Measurements from ENCODE around the gene IQCB1. TPM values are rescaled to one million over a fixed set of nuclear protein-coding genes. Genes with fewer than 3 reads are reported as not detected.

IQCB1 gene
- total and polyA plus RNA-seq, 2 of the 8 experiments (the other 6 are each of a cell fraction or from before 2014, with no cell fraction given): 21.7 to 31.2 TPM

DNA sequence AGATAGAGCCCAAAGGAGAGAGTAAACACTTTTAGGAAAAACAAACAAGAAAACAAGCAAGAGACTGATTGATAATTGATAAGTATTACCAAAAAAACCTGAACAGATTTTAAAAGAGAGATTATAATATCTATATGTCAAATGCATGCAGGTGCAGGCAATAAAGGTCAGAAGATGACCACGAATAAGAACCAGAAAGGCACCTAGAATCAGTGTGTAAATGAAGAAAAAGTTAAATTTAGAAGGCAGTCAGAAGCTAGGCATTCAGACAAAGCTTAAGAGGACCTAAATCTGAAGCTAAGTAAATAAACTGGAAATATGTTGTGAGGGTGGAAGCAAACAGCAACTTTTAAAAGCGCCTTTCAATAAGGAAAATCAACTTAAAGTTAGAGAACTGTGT lies 16.3 kb downstream of the IQCB1 start:
- Histone ChIP-seq H3K4ac (replicated peaks; ENCODE audit: insufficient read length, low read depth, low read length) (no peak overlapping the region), H3K4me1 (replicated peaks in 1 of 4; ENCODE audit: control insufficient read depth in 3 of 4, insufficient read depth in 4 of 4, low read length in 3 of 4) (no peaks in the 10 kb centered on the region), H3K23me2 (ENCODE audit: low read depth, low read length) (no peaks in the 10 kb centered on the region), H3K36me3 (ENCODE audit: control insufficient read depth in 2 of 4, insufficient read depth in 4 of 4, low read length in 3 of 4) (peaks cover 0 to 29% (median 15%) of the 10 kb centered on the region in 4 experiments; a peak in 5 of 8 replicates), H3K14ac (ENCODE audit: insufficient read length) (no peak overlapping the region), H3K9me3 (ENCODE audit: insufficient read depth in 2 of 2, low read depth in 1 of 2, low read length in 1 of 2) (0 out of 4 replicates have a peak, but pooled peaks cover 0 to 4% of the 10 kb centered on the region in 2 experiments), H2BK15ac (ENCODE audit: low read length) (no peak overlapping the region), H2BK5ac (ENCODE audit: low read depth, low read length) (no peak overlapping the region), H2BK20ac (ENCODE audit: low read length) (no peak overlapping the region), H3K79me1 (ENCODE audit: low read depth, low read length) (no peaks in the 10 kb centered on the region), H2AFZ (ENCODE audit: low read length) (no peak overlapping the region), H3K79me2 (ENCODE audit: control insufficient read depth in 1 of 2, insufficient read depth in 2 of 2, low read length in 2 of 2) (peaks cover 0 to 12% of the 10 kb centered on the region in 2 experiments; a peak in 1 of 4 replicates), H3K4me3 (ENCODE audit: extremely low read depth in 1 of 4, insufficient read depth in 2 of 4, low read depth in 3 of 4, low read length in 4 of 4) (no peak overlapping the region), H3K56ac (replicated peaks; ENCODE audit: insufficient read length, low read depth, low read length) (no peak overlapping the region), H4K91ac (replicated peaks; ENCODE audit: insufficient read length, low read length) (no peak overlapping the region), H3K18ac (ENCODE audit: extremely low read depth, low read length) (no peak overlapping the region), H3K27ac (ENCODE audit: low read depth, low read length) (no peak overlapping the region), H2BK120ac (replicated peaks; ENCODE audit: low read depth, low read length) (no peak overlapping the region), H4K8ac (ENCODE audit: extremely low read depth, insufficient read depth, low read length) (no peak overlapping the region), H4K20me1 (replicated peaks in 1 of 2; ENCODE audit: control insufficient read depth in 1 of 2, insufficient read depth in 2 of 2, low read length in 2 of 2) (peaks cover 0 to 2% of the 10 kb centered on the region in 2 experiments), H3K9ac (replicated peaks in 1 of 4; ENCODE audit: extremely low read depth in 1 of 4, low read depth in 3 of 4, low read length in 3 of 4) (no peak overlapping the region), H3K4me2 (ENCODE audit: insufficient read depth in 1 of 2, low read depth in 2 of 2, low read length in 2 of 2) (no peak overlapping the region), H4K5ac (ENCODE audit: insufficient read length, low read depth, low read length) (no peak overlapping the region), H3K27me3 (replicated peaks in 1 of 4; ENCODE audit: control insufficient read depth in 3 of 4, extremely low read depth in 1 of 4, insufficient read depth in 3 of 4, low read length in 3 of 4) (no peaks in the 10 kb centered on the region), H2AK5ac (ENCODE audit: low read depth, low read length) (no peak overlapping the region), H3K23ac (ENCODE audit: insufficient read length) (no peak overlapping the region), H2BK12ac (ENCODE audit: low read depth, low read length) (no peak overlapping the region)
- POLR2A ChIA-PET (ENCODE audit: partially characterized antibody): no interaction called here
- WGBS, 2 experiments (ENCODE audit: extremely low coverage in 1 of 2, insufficient coverage in 1 of 2, insufficient read length in 1 of 2, insufficient replicate concordance in 2 of 2, low coverage in 1 of 2, low lambda C conversion rate in 2 of 2, missing lambda C conversion rate in 1 of 2): 93% methylated on average over 2 of the region's 2 CpGs; no CpG with 5 or more reads in 1 of the 2 experiments
- FAIRE-seq (no peak), DNase-seq (ENCODE audit: low read depth in 1 of 2, low spot score in 2 of 2) (no peak)
- CTCF ChIA-PET (ENCODE audit: partially characterized antibody): no interaction called here
- TF ChIP-seq CBX8 (IDR thresholded peaks at IDR 0.05; ENCODE audit: borderline replicate concordance, low read depth, low read length): no peak
- TF ChIP-seq POU5F1 (IDR thresholded peaks at IDR 0.05; ENCODE audit: low read depth, low read length): no peak
- no peak for TF ChIP-seq SIN3A (conservative IDR thresholded peaks at IDR 0.05 in 1 of 2, IDR thresholded peaks at IDR 0.05 in 1 of 2; ENCODE audit: low read depth in 1 of 2, low read length in 2 of 2)
- TF ChIP-seq JUN (IDR thresholded peaks at IDR 0.05; ENCODE audit: low read depth, low read length): no peak
